ENCODE measurements around the gene HOXD4. TPM values are rescaled to one million over a fixed set of nuclear protein-coding genes. Genes with fewer than 3 reads are reported as not detected.

Gene HOXD4
- total and polyA plus RNA-seq, 11 donors, result 0.10 to 0.96 (median 0.41) TPM; not detected in 2

- no peaks in the 10 kb centered on the region for H3K9me3 ChIP-seq
- DNase-seq (no peak), ATAC-seq (no peak)
- peaks cover 61 to 100% (median 97%) of the 10 kb centered on the region in 9 donors for H3K27me3 ChIP-seq
- peaks cover 0 to 31% (median 5%) of the 10 kb centered on the region in 12 donors for H3K4me1 ChIP-seq
- 17 to 30% (median 24%) methylated on average over 9 to 14 of the region's 14 CpGs for WGBS, 4 donors
- no peak for TF ChIP-seq CTCF (IDR thresholded peaks at IDR 0.05)
- TF ChIP-seq POLR2A (IDR thresholded peaks at IDR 0.05), result no peak
- peak overlapping the region in 2 of 12 donors; percentile 43 to 76 for H3K27ac ChIP-seq
- peak overlapping the region in 1 of 12 donors; percentile 11 for H3K4me3 ChIP-seq
- intact Hi-C loops (cut with DNase I), result loop anchor here in 1 of 10 donors (10.0 kb wide), 1 partner anchor 90 kb away; the partner anchor contains the start of gene MTX2
- no peaks in the 10 kb centered on the region for H3K36me3 ChIP-seq
These were observed 23.1 kb downstream of the HOXD4 start for GRCh38 chr2:176174382-176174823.

DNA sequence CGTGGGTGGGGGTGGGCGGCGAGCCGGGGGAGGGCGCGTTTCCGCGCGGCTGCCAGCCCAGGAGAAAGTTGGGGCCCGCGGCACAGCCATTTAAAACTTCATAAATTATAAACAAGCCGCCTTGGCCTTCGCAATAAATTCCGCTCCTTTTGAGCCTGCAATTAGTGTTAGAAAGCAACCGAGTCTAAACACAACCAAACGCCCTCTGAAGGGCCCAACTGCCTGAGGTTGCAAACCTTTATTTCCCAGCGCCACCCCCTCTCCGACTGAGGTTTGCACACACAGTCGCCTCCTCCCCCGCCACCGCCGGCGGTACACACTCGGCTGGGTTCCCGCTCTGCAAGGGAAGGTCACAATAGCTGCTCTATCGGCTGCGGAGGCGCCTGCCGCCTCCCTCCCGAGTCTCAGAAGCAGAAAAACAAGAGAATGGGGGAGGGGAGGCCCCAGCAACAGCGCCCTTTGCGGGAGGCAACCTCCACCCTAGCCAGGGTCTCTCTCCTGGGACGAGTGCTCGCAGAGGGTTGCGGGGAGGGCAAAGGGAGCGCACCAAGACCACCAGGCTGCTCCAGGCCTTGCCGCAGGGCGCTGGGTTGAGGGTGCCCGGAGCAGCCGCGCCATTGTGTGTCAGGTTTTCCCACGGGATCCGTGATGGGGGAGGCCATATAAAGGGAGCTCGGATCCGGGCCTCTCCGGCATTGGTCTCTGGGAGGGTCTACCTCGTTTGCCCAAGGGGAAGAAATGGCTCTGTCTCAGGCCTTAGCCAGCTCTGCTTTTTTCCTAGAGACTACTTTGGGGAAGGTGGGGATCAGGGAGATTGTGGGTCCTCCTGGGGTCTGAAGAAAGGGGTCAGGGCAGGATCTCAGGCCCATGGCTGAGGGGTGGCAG lies 23.7 kb downstream of the HOXD4 start:
- 20 to 39% (median 31%) methylated on average over 37 to 47 of the region's 47 CpGs for WGBS, 4 donors
- intact Hi-C loops (cut with DNase I), result loop anchor here in 2 of 10 donors (5.0 to 10.0 kb wide), 2 partner anchors 33 to 90 kb away; partner anchors contain the start of gene MTX2 (in 1 of the 2)
- Histone ChIP-seq H3K36me3 (no peaks in the 10 kb centered on the region), H3K9me3 (no peaks in the 10 kb centered on the region), H3K27ac (peak overlapping the region in 2 of 12 donors; percentile 43 to 76), H3K4me3 (peak overlapping the region in 1 of 12 donors; percentile 11), H3K27me3 (peaks cover 58 to 100% (median 95%) of the 10 kb centered on the region in 9 donors), H3K4me1 (peaks cover 0 to 31% (median 5%) of the 10 kb centered on the region in 12 donors)
- TF ChIP-seq CTCF (IDR thresholded peaks at IDR 0.05) (no peak), POLR2A (IDR thresholded peaks at IDR 0.05) (no peak)
- peak in 1 of 4 donors; percentile 48 for ATAC-seq
- no peak for DNase-seq

GRCh38 chr2:176175709-176176607 lies 24.6 kb downstream of the HOXD4 start:
- no peak for ATAC-seq
- peaks cover 0 to 31% (median 5%) of the 10 kb centered on the region in 12 donors for H3K4me1 ChIP-seq
- intact Hi-C loops (cut with DNase I), result loop anchor here in 2 of 10 donors (5.0 to 10.0 kb wide), 2 partner anchors 34 to 89 kb away; partner anchors contain the start of gene MTX2 (in 1 of the 2)
- H3K4me3 ChIP-seq, result no peak overlapping the region
- H3K27ac ChIP-seq, result peak overlapping the region in 2 of 12 donors; percentile 43 to 76
- WGBS, 4 donors, result 82 to 88% (median 83%) methylated on average over 7 of the region's 7 CpGs
- H3K9me3 ChIP-seq, result no peaks in the 10 kb centered on the region
- TF ChIP-seq CTCF (IDR thresholded peaks at IDR 0.05) (no peak), POLR2A (IDR thresholded peaks at IDR 0.05) (no peak)
- DNase-seq, result no peak
- no peaks in the 10 kb centered on the region for H3K36me3 ChIP-seq
- peaks cover 54 to 100% (median 92%) of the 10 kb centered on the region in 9 donors for H3K27me3 ChIP-seq

All from heart left ventricle (tissue), 16 donors.